GM12878 (cell line): ENCODE results near the gene ACTL6B. TPM values are rescaled to one million over a fixed set of nuclear protein-coding genes. Genes with fewer than 3 reads are reported as not detected.
"Not testable (repeated sequence)": the region's sequence is repeated elsewhere in the genome, so short reads cannot be mapped to it uniquely, and the experiment has no call there.

Experiments used
- ATAC-seq: fragments of 200-7000 bp; cut with Tn5 transposase; 3 replicates; pipeline ENCODE4 v1.9.1; 2020; ENCODE audit warnings: mild to moderate bottlenecking, moderate library complexity
- BruUV-seq: library from RNA; stranded (reverse); fragments of 400-500 nt; replicated peaks from 2 replicates; lab custom pipeline; 2021; lab: Mats Ljungman, UMichigan
- CTCF ChIA-PET: fragments of 300-600 bp; sonication (Branson Sonifier 250); formaldehyde crosslinking; extraction: SDS; loops from one replicate; lab custom pipeline; 2021; ENCODE audit warnings: inconsistent platforms; lab: Yijun Ruan, JAX
- POLR2A ChIA-PET: fragments of 350-600 bp; formaldehyde crosslinking; extraction: SDS; loops from one replicate; lab custom pipeline; 2021; ENCODE audit warnings: inconsistent platforms; lab: Charles Lee
- RAD21 ChIA-PET: fragments of 300-600 bp; sonication (Branson Sonifier 250); formaldehyde crosslinking; loops from one replicate; lab custom pipeline; 2023; ENCODE audit warnings: antibody characterized with exemption; ENCODE audit not compliant: unreplicated experiment; lab: Charles Lee
- SMC1A ChIA-PET: fragments of 300-600 bp; sonication (Branson Sonifier 250); formaldehyde crosslinking; loops from one replicate; lab custom pipeline; 2023; ENCODE audit not compliant: unreplicated experiment, uncharacterized antibody; lab: Charles Lee
- DNase-seq: peaks from one replicate; pipeline ENCODE4 v3.0.0-alpha.2; 2011; ENCODE audit warnings: low read depth, low spot score
- FAIRE-seq: peaks from 3 replicates; lab custom pipeline; 2011; peaks lifted over from hg19 to GRCh38; lab: Jason Lieb, UNC
- H2AFZ ChIP-seq: 2 replicates; pipeline ENCODE4 v1.6.0; 2011; ENCODE audit warnings: low read depth, low read length, control low read depth; ENCODE audit not compliant: control insufficient read depth
- H3K27ac ChIP-seq: 2 replicates; pipeline ENCODE4 v1.5.1; 2011; ENCODE audit warnings: control low read depth; ENCODE audit not compliant: control insufficient read depth, insufficient read depth
- H3K27me3 ChIP-seq, 2 experiments: replicated peaks in 1 of 2; 2 replicates each; pipeline versions ENCODE4 v1.6.0 to v1.6.1; 2011; ENCODE audit warnings: low read length in 1 of 2; ENCODE audit not compliant: control insufficient read depth in 2 of 2, insufficient read depth in 2 of 2
- H3K36me3 ChIP-seq, 2 experiments: 2 replicates each; pipeline ENCODE4 v1.5.1; 2011; ENCODE audit warnings: low read length in 1 of 2; ENCODE audit not compliant: control insufficient read depth in 2 of 2, insufficient read depth in 2 of 2
- H3K4me1 ChIP-seq: 2 replicates; pipeline ENCODE4 v1.6.1; 2011; ENCODE audit warnings: mild to moderate bottlenecking, low read length, moderate library complexity, mixed read lengths; ENCODE audit not compliant: control insufficient read depth, insufficient read depth
- H3K4me2 ChIP-seq: 2 replicates; pipeline ENCODE4 v1.6.0; 2011; ENCODE audit warnings: control low read depth; ENCODE audit not compliant: control insufficient read depth, insufficient read depth
- H3K4me3 ChIP-seq: fragments of 200-600 bp; sonication (generic); 2 replicates; pipeline ENCODE4 v1.5.1; 2016
- H3K79me2 ChIP-seq: 2 replicates; pipeline ENCODE4 v1.6.0; 2011; ENCODE audit warnings: low read length; ENCODE audit not compliant: control insufficient read depth, insufficient read depth
- H3K9ac ChIP-seq: 2 replicates; pipeline ENCODE4 v1.8.0; 2011; ENCODE audit warnings: low read length, control low read depth, mixed read lengths; ENCODE audit not compliant: control insufficient read depth, insufficient read depth
- H3K9me3 ChIP-seq: replicated peaks from 3 replicates; pipeline ENCODE4 v1.5.1; 2011; ENCODE audit warnings: mild to moderate bottlenecking, low read length; ENCODE audit not compliant: control insufficient read depth, insufficient read depth
- H4K20me1 ChIP-seq: 2 replicates; pipeline ENCODE4 v1.6.0; 2011; ENCODE audit not compliant: control insufficient read depth, insufficient read depth
- BCL3 ChIP-seq: IDR thresholded peaks from 2 replicates; pipeline ENCODE4 v1.6.1; 2011; ENCODE audit warnings: borderline replicate concordance, low read depth, mild to moderate bottlenecking, moderate library complexity, low read length; ENCODE audit not compliant: insufficient read depth, poor library complexity, severe bottlenecking
- EGR1 ChIP-seq, 2 experiments: IDR thresholded peaks; 1 replicate in 1 of 2; 2 replicates in 1 of 2; pipeline ENCODE4 v1.6.1; 2011 to 2012; ENCODE audit warnings: low read depth in 2 of 2, low read length in 2 of 2, borderline replicate concordance in 1 of 2, mild to moderate bottlenecking in 1 of 2, moderate library complexity in 1 of 2
- HDAC6 ChIP-seq: fragments of 200-600 bp; sonication (generic); IDR thresholded peaks from one replicate; pipeline ENCODE4 v1.8.0; 2017; ENCODE audit warnings: antibody characterized with exemption; ENCODE audit not compliant: unreplicated experiment
- PAX5 ChIP-seq: IDR thresholded peaks from 2 replicates; pipeline ENCODE4 v1.6.1; 2011; ENCODE audit warnings: low read depth, low read length, borderline replicate concordance
- STAT1 ChIP-seq: fragments of 450-650 bp; conservative IDR thresholded peaks from 2 replicates; pipeline ENCODE4 v1.6.1; 2014; ENCODE audit warnings: antibody characterized with exemption, mild to moderate bottlenecking
- TAF1 ChIP-seq: IDR thresholded peaks from 2 replicates; pipeline ENCODE4 v1.6.1; 2011; ENCODE audit warnings: mild to moderate bottlenecking, low read depth, low read length, borderline replicate concordance
- ZNF592 ChIP-seq: fragments of 450-650 bp; IDR thresholded peaks from 2 replicates; pipeline ENCODE4 v1.6.1; 2017; ENCODE audit warnings: mild to moderate bottlenecking, moderate library complexity
- ZZZ3 ChIP-seq: IDR thresholded peaks from 2 replicates; pipeline ENCODE4 v1.6.1; 2011; ENCODE audit warnings: low read depth; ENCODE audit not compliant: control insufficient read depth, insufficient read length
- WGBS: methylation state at CpG from one replicate; pipeline ENCODE4 v1.1.6; 2016; ENCODE audit warnings: low lambda C conversion rate; ENCODE audit not compliant: insufficient replicate concordance, insufficient coverage; ENCODE audit errors: missing lambda C conversion rate; 5-methylcytosine and 5-hydroxymethylcytosine counted together
- in situ Hi-C: fragments of 300-500 bp; cut with MboI; formaldehyde crosslinking; loops from 9 replicates; pipeline ENCODE4 v1.14.3; 2018; ENCODE audit warnings: mixed read lengths
- intact Hi-C: fragments of 100-400 bp; cut with micrococcal nuclease; formaldehyde crosslinking; loops from one replicate; pipeline ENCODE4 v1.14.2; 2022; ENCODE audit not compliant: unreplicated experiment
- polyA plus RNA-seq, 11 experiments: library from polyadenylated mRNA; depleted of rRNA in 4 of 11; unstranded in 6 of 11; stranded (reverse) in 5 of 11; fragments of >200 nt; fragmentation: Nextera tagmentation in 4 of 11; fragmentation: Illumina TruSeq in 1 of 11; extraction: Ambion mirVana in 4 of 11; extraction: Trizol in 1 of 11; gene quantifications; 1 replicate in 1 of 11; 2 replicates in 10 of 11; pipeline versions ENCODE4 v1.2.1 to v1.2.3, GENCODE V29; 2011 to 2016; ENCODE audit warnings: inconsistent platforms in 2 of 11, missing spikeins in 2 of 11, low read depth in 1 of 11
- total RNA-seq, 4 experiments: library from RNA; depleted of rRNA in 3 of 4; stranded (reverse); fragments of >200 nt in 3 of 4; fragmentation: Illumina TruSeq in 1 of 4; extraction: Trizol in 1 of 4; gene quantifications; 2 replicates each; pipeline versions ENCODE4 v1.2.1 to v1.2.3, GENCODE V29; 2013 to 2021

ACTL6B gene
- total and polyA plus RNA-seq, 10 of the 15 experiments (the other 5 are each of a cell fraction or from before 2014, with no cell fraction given): not detected

GRCh38 chr7:100665168-100665726, 9.0 kb upstream of the ACTL6B start (continued):
- no peak for TF ChIP-seq HDAC6
- no peak for TF ChIP-seq STAT1
- TF ChIP-seq ZZZ3: no peak
- no peak for TF ChIP-seq ZNF592
- TF ChIP-seq PAX5: no peak
- no peak for TF ChIP-seq TAF1
- TF ChIP-seq EGR1 (IDR thresholded peaks at IDR 0.05; ENCODE audit: borderline replicate concordance in 1 of 2, low read depth in 2 of 2, low read length in 2 of 2): no peak
- no peak for TF ChIP-seq BCL3

- H3K27me3 ChIP-seq, in situ Hi-C loops, H3K4me3 ChIP-seq, H4K20me1 ChIP-seq, H2AFZ ChIP-seq, H3K36me3 ChIP-seq, H3K9me3 ChIP-seq, H3K9ac ChIP-seq, POLR2A ChIA-PET, H3K4me1 ChIP-seq, H3K4me2 ChIP-seq, intact Hi-C loops, SMC1A ChIA-PET, RAD21 ChIA-PET, DNase-seq, H3K79me2 ChIP-seq, FAIRE-seq, H3K27ac ChIP-seq, BruUV-seq, ATAC-seq: not testable (repeated sequence)
- 29% methylated on average over 12 of the region's 12 CpGs for WGBS
- CTCF ChIA-PET: interaction anchor here (0.6 to 1.6 kb wide), 2 partner anchors 29 to 101 kb away, joined by 3 to 6 read pairs; no protein-coding TSS in a partner anchor
Observed at GRCh38 chr7:100662194-100662776, 6.0 kb upstream of the ACTL6B start.
